Stimulated activated CD4-positive, alpha-beta T cell treated with anti-CD3 and anti-CD28 coated beads, Interleukin-15, amount 100 ng/mL, for 1 hour (primary cell): ENCODE data around the gene SMAD3.

Experiments
- DNase-seq, 2 donors: peaks; one replicate each; pipeline ENCODE4 v3.0.0-alpha.2; 2020; ENCODE audit warnings: low read depth in 1 of 2, low spot score in 1 of 2

Gene SMAD3

DNA sequence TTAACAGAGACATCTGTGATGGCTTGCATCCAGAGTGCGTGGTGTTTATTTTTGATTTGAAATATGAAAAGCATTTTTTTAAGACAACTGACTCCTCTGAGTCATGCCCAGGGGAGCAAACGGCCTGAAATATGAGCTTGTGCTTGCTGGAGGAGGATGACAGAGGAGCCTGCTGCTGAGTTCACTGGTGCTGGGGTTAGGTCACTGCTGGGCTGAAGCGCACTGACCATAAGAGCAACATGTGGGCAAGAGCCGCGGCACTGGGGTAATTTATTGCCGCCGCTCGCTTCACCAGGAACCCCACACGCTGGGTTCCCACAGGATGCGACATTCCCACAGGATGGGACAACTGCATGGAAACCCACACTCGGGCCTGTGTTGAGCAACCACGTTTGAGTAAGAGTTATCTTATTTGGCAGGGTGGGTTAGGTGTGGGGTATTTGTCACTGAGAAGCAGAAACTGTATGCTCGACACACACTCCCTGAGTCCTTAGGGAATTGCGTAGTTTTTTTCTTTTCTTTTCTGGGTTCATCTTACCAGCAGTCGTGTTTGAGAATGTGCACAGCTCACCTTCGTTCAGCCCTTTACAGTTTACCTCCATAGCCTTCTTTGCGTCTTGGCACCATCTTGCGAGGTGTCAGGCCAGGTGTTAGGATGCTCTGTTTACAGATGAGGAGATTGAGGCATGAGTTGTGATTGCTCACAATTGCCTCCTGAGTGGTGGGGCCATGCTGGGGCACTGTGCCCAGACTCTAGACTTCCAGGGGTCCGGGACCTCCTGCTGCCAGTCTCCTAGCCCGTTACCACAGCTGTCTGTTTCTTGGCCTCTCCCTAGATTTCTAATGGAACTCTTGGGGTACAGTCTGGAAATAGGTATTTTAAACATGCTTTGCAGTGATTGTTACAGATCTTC is 60.4 kb downstream of the SMAD3 start:
- DNase-seq, result no peak

GRCh38 chr15:67126551-67127330 is 61.3 kb downstream of the SMAD3 start:
- DNase-seq, result no peak

- no peak for DNase-seq
These were observed 61.9 kb downstream of the SMAD3 start for GRCh38 chr15:67127331-67127664.

GRCh38 chr15:67127965-67128364 is 62.6 kb downstream of the SMAD3 start:
- DNase-seq, result no peak

DNA sequence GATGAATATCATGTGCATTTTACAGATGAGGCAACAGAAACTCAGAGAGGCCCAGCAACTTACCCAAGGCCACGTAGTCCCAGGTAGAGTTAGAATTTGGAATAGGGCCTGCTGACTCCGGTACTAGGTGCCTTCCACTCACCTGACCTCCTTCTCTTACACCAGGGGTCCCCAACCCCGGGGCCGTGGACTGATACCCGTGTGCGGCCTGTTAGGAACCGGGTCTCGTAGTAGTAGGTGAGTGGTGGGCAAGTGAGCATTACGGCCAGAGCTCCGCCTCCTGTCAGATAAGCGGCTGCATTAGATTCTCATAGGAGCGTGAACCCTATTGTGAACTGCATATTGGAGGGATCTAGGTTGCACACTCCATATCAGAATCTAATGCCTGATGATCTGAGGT is 64.8 kb downstream of the SMAD3 start:
- no peak for DNase-seq

DNA sequence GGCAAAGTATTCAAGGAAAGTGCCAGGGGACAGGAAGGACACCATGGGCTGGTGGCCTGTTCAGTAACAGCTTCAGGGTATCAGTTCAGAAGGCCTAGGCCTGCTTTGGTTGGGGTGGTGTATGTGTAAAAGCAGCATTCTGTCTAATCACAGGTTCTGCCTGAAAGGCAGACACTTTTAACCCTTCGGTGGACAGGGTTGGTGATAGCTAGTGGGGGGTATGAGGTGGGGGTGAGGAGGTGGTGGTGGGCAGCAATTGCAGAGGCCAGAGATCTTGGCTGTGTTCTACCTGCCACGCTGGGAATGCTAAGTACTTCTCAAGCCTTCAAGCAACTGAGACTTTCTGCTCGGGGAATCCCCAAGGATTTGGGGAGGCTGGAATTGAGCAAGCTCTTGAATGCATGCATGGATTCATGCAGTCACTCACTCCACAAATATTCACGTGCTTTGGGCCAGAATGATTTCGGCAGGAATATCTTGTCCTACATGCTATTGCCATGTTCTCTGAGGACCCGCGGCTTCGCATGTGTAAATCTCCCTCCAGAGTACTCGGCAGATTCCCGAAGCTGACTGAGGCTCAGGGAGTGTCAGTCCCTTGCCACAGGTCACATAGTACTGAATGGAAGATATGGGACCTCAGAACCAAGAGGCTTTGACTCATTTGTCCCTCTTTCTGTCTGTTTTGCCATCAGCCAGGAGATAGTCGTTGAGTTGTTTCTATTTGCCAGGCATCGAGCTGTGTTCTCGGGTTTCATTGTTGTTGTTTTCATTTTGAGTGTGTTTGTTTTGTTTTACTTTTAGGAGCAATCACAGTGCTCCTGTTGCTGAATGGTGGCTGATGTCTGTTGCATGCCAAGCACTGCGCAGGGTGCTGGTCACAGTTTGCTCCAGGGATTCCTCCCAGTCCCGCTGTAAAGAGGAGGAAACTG is 65.5 kb downstream of the SMAD3 start:
- DNase-seq, result no peak

DNA sequence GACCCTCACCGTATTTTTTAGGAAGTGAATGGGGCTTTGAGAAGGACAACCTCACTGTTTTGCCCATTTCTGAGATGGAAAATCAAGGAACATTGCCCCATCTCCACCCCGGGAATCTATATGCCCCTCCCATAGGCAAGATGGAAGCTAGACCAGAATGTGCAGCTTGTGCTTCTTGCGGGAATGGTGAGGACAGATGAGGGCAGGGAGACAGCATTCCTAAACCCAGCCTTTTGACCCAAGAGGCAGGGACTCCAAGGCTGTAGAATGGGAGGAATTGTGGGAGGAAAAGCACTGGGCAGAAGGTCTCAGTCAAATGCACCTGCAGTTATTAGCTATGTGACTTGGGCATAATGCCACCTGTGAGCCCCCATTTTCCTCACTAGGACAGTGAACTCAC is 66.9 kb downstream of the SMAD3 start:
- no peak for DNase-seq

DNA sequence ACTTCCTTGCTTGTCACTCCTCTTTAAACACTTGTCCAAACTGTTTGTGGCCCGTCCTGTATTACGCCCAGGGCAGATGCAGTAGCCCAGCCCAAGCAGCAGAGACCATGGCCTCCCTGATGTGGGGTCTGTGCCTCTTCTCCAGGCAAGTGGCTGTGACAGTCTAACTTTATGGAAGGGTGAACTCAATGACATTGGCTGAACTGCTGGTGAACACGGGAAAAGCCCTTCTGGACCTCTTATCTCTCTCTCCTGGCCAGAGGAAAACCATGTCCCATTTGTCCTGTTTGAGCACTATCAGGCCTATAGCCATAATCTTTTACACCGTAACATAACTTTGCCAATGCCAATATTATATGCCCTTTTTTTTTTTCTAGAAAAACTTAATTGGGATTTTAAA is 67.6 kb downstream of the SMAD3 start:
- no peak for DNase-seq

DNA sequence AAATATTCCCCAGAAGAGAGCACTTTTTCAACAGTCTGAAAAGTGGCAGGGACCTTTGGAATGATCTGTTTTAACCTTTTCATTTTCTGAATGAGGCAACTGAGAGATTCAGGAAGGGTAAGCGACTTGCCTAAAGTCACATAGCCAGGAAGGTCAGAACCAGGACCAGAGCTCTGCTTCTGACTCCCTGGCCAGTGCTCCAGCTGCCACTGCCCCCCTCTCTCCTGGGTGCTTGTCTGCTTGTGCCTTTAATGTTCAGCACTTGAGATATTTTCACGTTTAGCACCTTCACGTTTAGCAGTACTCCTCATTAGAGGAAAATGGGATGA is 68.3 kb downstream of the SMAD3 start:
- DNase-seq, result no peak

DNA sequence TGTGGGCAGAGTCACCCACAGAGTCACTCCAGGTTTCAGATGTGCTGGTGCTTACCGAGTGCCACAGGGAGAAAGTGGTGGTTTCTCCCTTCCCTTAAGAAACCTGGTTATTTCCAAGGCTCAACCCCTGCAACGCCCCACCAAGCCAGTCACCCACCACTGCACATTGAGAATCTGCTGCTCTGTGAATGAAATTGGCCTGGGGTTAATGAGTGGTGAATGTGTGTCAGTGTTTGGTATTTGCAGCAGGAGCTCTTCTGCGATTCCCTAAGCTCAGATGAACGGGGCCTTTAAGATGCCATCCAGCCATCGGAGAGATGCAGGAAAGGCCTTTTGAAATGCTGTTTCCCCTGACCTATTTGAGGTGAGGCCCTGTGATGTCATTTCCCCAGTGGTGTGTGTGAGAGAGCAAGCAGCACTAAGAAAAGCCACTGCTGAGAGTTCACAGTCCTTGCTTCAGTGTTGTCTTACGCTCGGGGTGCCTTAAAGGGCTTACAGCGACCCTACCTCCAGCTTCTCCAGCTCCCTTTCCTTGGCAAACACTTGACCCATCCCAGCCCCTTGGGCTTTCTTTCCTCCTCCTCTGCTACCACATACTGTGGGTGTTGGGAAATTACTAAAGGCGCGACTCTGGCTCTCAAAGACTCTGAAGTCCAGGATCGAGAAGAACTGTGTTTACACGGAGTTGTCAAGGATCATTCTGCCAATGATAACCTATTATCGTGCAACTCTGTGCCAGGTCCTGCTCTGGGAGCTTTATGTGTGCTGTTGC is 68.9 kb downstream of the SMAD3 start:
- DNase-seq, result peak in 1 of 2 donors; percentile 45

DNA sequence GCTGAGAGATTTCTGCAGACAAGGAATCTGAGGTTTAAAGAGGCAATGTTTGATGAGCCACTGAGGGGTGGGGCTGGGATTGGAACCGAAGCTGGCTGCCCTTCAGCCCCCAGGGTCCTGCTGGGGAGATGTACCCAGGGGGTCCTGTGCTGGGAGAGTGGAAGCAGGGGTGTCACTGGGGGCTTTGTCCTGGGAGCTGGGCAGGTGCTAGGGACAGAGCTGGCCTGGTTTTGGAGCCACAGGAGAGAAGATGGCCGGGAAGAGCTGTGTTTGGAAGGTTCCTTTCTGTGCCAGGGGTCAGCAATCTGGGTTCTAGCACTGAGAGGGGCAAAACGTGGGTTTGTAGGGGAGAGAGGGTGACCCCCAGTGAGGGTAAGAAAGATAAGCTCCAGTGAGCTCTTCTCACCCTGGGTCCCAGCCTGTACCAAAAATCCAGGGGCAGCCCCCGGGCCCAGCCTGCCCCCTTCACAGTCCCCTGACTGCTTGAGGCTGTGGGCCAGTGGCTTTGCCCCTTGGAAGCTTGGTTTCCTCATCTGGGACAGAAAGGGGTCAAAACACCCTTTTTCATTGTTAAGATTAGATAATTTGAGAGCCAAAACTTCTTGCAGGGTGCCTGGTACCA is 69.6 kb downstream of the SMAD3 start:
- DNase-seq, result no peak

GRCh38 chr15:67135494-67135893 is 70.1 kb downstream of the SMAD3 start:
- DNase-seq, result no peak

DNA sequence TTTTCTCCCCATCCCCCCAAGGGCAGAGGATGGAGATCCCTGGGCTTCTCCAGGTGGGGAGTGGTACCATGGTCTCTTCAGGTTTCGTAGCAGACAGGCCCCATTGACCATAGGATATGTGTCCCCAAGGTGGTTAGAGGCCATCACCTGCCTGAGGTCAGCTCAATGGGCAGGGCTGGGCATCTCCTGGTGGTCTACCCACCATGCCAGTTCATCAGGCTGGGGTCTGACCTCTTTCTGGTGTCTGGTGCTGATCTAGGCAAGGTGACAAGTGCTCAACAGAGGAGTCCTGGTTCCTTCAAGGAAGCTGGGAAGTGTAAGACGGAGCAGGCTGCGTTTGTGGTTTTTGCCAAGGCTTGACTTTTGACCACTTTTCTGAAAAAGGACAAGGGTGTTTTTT is 71.4 kb downstream of the SMAD3 start:
- no peak for DNase-seq

GRCh38 chr15:67137319-67137718 is 71.9 kb downstream of the SMAD3 start:
- DNase-seq, result no peak

DNA sequence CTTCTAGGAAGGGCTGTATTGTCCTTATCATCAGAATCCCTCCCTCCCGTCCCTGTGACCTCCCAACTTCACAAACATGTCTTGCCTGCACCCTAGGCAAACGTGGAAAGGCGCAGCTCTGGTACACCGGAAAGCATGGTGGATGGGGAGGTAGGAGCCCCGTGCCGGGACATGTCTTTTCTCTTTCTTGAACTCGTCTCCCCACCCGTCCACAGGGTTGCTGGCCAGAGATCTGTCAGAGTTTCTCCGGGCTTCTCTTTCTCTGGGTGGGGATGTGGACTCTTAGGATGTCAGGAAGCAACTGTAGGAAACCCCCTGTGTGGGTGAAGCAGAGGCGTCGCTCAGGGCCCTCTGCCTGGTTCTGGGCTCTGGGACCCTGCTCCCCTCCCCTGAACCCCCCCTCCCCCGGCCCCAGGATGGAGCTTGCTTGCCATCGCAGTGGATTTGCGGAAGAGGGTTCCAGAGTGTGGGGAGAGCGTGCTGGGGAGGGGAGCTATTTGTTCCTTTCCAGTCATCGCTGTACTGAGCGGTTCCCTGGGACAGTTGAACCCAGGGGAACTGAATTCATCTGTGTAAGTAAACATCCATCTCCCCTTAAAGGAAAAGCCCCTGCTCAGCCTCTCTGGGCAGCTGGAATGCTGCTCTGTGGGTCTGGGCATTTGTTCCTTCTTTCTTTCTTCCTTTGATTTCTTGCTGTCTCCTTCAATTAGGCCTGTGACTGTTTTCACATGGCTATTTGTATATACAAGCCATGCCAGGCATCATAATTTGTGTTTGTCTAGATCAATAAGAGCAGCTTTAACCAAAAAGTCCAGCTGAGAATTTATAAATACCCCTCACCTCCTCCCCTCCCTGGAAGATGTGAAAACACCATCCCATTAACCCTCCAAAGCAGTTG is 72.8 kb downstream of the SMAD3 start:
- DNase-seq, result no peak

GRCh38 chr15:67138891-67139855 is 73.8 kb downstream of the SMAD3 start:
- DNase-seq, result no peak

DNA sequence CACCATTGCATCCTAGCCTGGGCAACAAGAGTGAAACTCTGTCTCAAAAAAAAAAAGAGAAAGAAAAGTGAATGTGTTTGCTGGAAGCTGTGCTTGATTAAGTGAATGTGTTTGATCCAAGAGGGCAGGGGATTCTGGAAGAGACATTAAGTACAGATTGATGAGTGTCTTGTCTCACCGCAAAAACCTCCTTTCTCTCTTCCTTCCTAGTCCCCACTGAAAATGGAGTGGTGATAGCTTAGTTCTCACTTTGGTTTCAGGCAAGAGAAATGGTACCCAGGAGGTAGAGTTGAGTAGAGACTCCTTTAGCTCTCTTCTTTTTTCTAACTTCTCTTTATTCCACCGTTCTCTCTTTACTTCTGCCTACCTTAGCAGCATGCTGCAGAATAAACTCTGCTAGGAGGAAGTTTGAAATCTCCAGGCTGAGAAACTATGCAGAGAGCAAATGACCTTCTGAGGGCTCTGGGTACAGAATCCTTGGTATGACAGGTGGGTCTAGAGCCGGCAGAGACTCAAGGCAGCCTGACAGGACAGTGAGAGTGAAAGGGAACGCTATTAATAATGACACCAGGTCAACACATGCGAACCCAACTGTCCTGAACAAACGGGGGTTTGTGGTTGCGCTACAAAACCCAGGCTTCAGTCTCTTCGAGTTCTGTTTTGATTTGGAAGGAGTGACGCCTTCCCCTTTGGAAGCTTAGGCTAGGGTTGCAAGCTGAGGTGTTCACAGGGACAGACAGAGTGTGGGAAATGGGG is 74.9 kb downstream of the SMAD3 start:
- no peak for DNase-seq
